ENCODE data around the gene ABCC12.

ABCC12 gene

GRCh38 chr16:48140821-48141220, 15.0 kb downstream of the ABCC12 start:
- Histone ChIP-seq H3K36me3 (ENCODE audit: insufficient read depth, low read length) (no peaks in the 10 kb centered on the region; the same call in 1 of the 2 replicates), H3K4me3 (ENCODE audit: low read depth, low read length, poor library complexity, severe bottlenecking) (no peak overlapping the region), H3K9ac (ENCODE audit: low read length) (no peak overlapping the region), H4K20me1 (ENCODE audit: insufficient read depth, low read length) (no peaks in the 10 kb centered on the region), H3F3A (ENCODE audit: insufficient read depth, low read length) (no peaks in the 10 kb centered on the region), H3K27me3 (ENCODE audit: insufficient read depth, low read length) (no peaks in the 10 kb centered on the region; the same call in 1 of the 2 replicates), H3K27ac (ENCODE audit: low read depth, low read length, poor library complexity, severe bottlenecking) (no peak overlapping the region), H3K4me1 (ENCODE audit: insufficient read depth, low read length, severe bottlenecking) (no peaks in the 10 kb centered on the region), H3K4me2 (ENCODE audit: low read length) (no peak overlapping the region), H3K79me2 (ENCODE audit: insufficient read depth, low read length) (no peaks in the 10 kb centered on the region), H3K9me3 (ENCODE audit: low read length) (0 out of 2 replicates have a peak, but pooled peaks cover 3% of the 10 kb centered on the region), H3K9me2 (ENCODE audit: low read depth, low read length) (no peaks in the 10 kb centered on the region), H2AFZ (ENCODE audit: low read length) (no peak overlapping the region)
- TF ChIP-seq CTCF (IDR thresholded peaks at IDR 0.05; ENCODE audit: low read length): no peak
- no peak for TF ChIP-seq EZH2 (IDR thresholded peaks at IDR 0.05; ENCODE audit: borderline replicate concordance, low read length)

GRCh38 chr16:48139517-48139916, 16.3 kb downstream of the ABCC12 start:
- H2AFZ ChIP-seq (ENCODE audit: low read length): no peak overlapping the region
- H3K36me3 ChIP-seq (ENCODE audit: insufficient read depth, low read length): no peaks in the 10 kb centered on the region; the same call in 1 of the 2 replicates
- TF ChIP-seq CTCF (IDR thresholded peaks at IDR 0.05; ENCODE audit: low read length): no peak
- no peak for TF ChIP-seq EZH2 (IDR thresholded peaks at IDR 0.05; ENCODE audit: borderline replicate concordance, low read length)

GRCh38 chr16:48138543-48138942, 17.2 kb downstream of the ABCC12 start:
- no peaks in the 10 kb centered on the region for H3K9me2 ChIP-seq (ENCODE audit: low read depth, low read length)
- 0 out of 2 replicates have a peak, but pooled peaks cover 3% of the 10 kb centered on the region for H3K9me3 ChIP-seq (ENCODE audit: low read length)
- no peaks in the 10 kb centered on the region for H3F3A ChIP-seq (ENCODE audit: insufficient read depth, low read length)
- TF ChIP-seq EZH2 (IDR thresholded peaks at IDR 0.05; ENCODE audit: borderline replicate concordance, low read length): no peak
- TF ChIP-seq CTCF (IDR thresholded peaks at IDR 0.05; ENCODE audit: low read length): no peak
- no peak overlapping the region for H3K4me3 ChIP-seq (ENCODE audit: low read depth, low read length, poor library complexity, severe bottlenecking)
- no peak overlapping the region for H3K27ac ChIP-seq (ENCODE audit: low read depth, low read length, poor library complexity, severe bottlenecking)
- no peak overlapping the region for H2AFZ ChIP-seq (ENCODE audit: low read length)
- no peak overlapping the region for H3K4me2 ChIP-seq (ENCODE audit: low read length)
- no peak overlapping the region for H3K9ac ChIP-seq (ENCODE audit: low read length)
- no peaks in the 10 kb centered on the region for H4K20me1 ChIP-seq (ENCODE audit: insufficient read depth, low read length)
- no peaks in the 10 kb centered on the region for H3K79me2 ChIP-seq (ENCODE audit: insufficient read depth, low read length)
- no peaks in the 10 kb centered on the region for H3K4me1 ChIP-seq (ENCODE audit: insufficient read depth, low read length, severe bottlenecking)
- H3K36me3 ChIP-seq (ENCODE audit: insufficient read depth, low read length): no peaks in the 10 kb centered on the region; the same call in 1 of the 2 replicates
- H3K27me3 ChIP-seq (ENCODE audit: insufficient read depth, low read length): no peaks in the 10 kb centered on the region; the same call in 1 of the 2 replicates

More at GRCh38 chr16:48139517-48139916, 16.3 kb downstream of the ABCC12 start:
- H3K79me2 ChIP-seq (ENCODE audit: insufficient read depth, low read length): no peaks in the 10 kb centered on the region
- H3K4me2 ChIP-seq (ENCODE audit: low read length): no peak overlapping the region
- no peaks in the 10 kb centered on the region for H4K20me1 ChIP-seq (ENCODE audit: insufficient read depth, low read length)
- no peak overlapping the region for H3K9ac ChIP-seq (ENCODE audit: low read length)
- no peak overlapping the region for H3K27ac ChIP-seq (ENCODE audit: low read depth, low read length, poor library complexity, severe bottlenecking)
- no peaks in the 10 kb centered on the region for H3F3A ChIP-seq (ENCODE audit: insufficient read depth, low read length)
- H3K9me3 ChIP-seq (ENCODE audit: low read length): 0 out of 2 replicates have a peak, but pooled peaks cover 3% of the 10 kb centered on the region
- H3K27me3 ChIP-seq (ENCODE audit: insufficient read depth, low read length): no peaks in the 10 kb centered on the region; the same call in 1 of the 2 replicates
- no peaks in the 10 kb centered on the region for H3K4me1 ChIP-seq (ENCODE audit: insufficient read depth, low read length, severe bottlenecking)
- H3K4me3 ChIP-seq (ENCODE audit: low read depth, low read length, poor library complexity, severe bottlenecking): no peak overlapping the region
- no peaks in the 10 kb centered on the region for H3K9me2 ChIP-seq (ENCODE audit: low read depth, low read length)
